ENCODE data around the gene PRDM12.

Gene PRDM12

DNA sequence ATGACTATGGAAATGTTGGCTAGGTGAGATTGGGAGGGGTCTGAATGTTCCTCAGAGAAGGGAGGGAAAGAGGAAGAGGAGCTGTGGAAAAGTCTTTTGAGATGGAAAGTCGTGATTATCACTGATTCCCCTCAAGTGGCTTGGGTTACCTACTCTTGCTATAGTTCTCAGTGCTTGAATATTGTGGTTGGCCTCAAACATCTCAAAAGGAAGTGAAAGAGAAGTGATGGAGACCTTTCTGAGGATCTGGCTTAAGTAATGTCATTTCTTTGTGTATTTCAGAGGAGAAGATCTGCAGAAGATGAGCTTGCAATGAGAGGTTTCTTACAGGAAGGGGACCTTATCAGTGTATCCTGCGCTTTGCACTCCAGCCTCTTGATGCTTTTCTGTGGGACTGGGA, 34.7 kb downstream of the PRDM12 start:
- TF ChIP-seq CTCF (IDR thresholded peaks at IDR 0.05) = no peak
- no peak overlapping the region for H3K4me3 Mint-ChIP-seq
- no peaks in the 10 kb centered on the region for H3K27me3 Mint-ChIP-seq (ENCODE audit: low read depth, poor library complexity)
- H3K9me3 Mint-ChIP-seq = no peaks in the 10 kb centered on the region
- H3K27ac Mint-ChIP-seq = no peak overlapping the region
- H3K4me1 Mint-ChIP-seq = peaks cover 43% of the 10 kb centered on the region
- no peak for DNase-seq
- peaks cover 72% of the 10 kb centered on the region for H3K36me3 Mint-ChIP-seq (ENCODE audit: low read depth)

- H3K27ac Mint-ChIP-seq = no peak overlapping the region
- TF ChIP-seq CTCF (IDR thresholded peaks at IDR 0.05) = peak; percentile 98
- H3K9me3 Mint-ChIP-seq = no peaks in the 10 kb centered on the region
- H3K27me3 Mint-ChIP-seq (ENCODE audit: low read depth, poor library complexity) = no peaks in the 10 kb centered on the region
- H3K4me3 Mint-ChIP-seq = no peak overlapping the region
- H3K4me1 Mint-ChIP-seq = peaks cover 23% of the 10 kb centered on the region
- DNase-seq = peak; percentile 92
- peaks cover 75% of the 10 kb centered on the region for H3K36me3 Mint-ChIP-seq (ENCODE audit: low read depth)
These were observed 36.9 kb downstream of the PRDM12 start for GRCh38 chr9:130701059-130702022.

DNA sequence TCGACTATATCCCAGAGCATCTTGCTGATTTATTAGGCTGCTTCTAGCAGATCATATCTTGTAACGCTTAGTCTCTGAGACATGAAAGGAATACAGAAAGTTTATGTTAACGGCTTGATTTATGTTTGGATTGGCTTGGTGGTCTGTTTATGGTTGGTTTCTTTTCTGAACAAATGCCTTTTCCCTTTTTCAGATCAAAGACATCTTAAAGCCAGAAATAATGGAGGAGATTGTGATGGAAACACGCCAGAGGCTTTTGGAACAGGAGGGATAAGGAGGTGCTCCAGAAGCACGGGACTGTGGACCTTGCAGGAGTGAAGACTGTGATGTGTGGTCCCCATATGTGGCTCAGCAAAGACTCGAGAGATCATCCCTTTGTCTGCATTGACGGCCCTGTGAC, 39.1 kb downstream of the PRDM12 start:
- Mint-ChIP-seq H3K27ac (no peak overlapping the region), H3K27me3 (ENCODE audit: low read depth, poor library complexity) (no peaks in the 10 kb centered on the region), H3K4me3 (no peak overlapping the region), H3K36me3 (ENCODE audit: low read depth) (peaks cover 57% of the 10 kb centered on the region), H3K4me1 (peaks cover 12% of the 10 kb centered on the region), H3K9me3 (no peaks in the 10 kb centered on the region)
- DNase-seq = no peak
- no peak for TF ChIP-seq CTCF (IDR thresholded peaks at IDR 0.05)

GRCh38 chr9:130707225-130707976, 43.0 kb downstream of the PRDM12 start:
- DNase-seq = peak; percentile 79
- no peak overlapping the region for H3K4me3 Mint-ChIP-seq
- peak overlapping the region; percentile 95 for H3K27ac Mint-ChIP-seq
- TF ChIP-seq CTCF (IDR thresholded peaks at IDR 0.05) = peak; percentile 84
- peaks cover 34% of the 10 kb centered on the region for H3K36me3 Mint-ChIP-seq (ENCODE audit: low read depth)
- peaks cover 4% of the 10 kb centered on the region for H3K4me1 Mint-ChIP-seq
- no peaks in the 10 kb centered on the region for H3K27me3 Mint-ChIP-seq (ENCODE audit: low read depth, poor library complexity)
- H3K9me3 Mint-ChIP-seq = no peaks in the 10 kb centered on the region

DNA sequence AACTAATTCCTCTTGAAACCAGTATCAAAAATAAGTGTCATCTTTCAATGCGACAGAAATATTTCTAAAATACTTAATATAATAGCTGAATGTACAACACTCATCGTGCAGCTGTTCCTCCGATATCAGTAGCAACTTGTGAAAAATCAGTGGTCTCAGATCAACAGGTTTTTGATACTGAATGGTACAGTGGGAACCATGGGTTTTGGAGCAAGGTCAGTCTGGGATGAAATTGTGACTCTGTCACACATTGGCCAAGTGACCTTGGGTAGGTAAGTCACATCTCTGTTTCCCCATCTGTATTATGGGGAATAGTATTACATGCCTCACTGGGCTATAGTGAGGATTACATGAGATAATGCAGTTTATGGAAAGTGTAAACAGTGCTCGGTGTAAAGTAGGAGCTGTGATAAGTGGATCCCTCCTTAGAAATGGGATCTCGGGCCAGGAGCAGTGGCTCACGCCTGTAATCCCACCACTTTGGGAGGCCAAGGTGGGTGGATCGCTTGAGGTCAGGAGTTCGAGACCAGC, 46.5 kb downstream of the PRDM12 start:
- Mint-ChIP-seq H3K27ac (no peak overlapping the region), H3K36me3 (ENCODE audit: low read depth) (peaks cover 6% of the 10 kb centered on the region), H3K9me3 (no peaks in the 10 kb centered on the region), H3K27me3 (ENCODE audit: low read depth, poor library complexity) (no peaks in the 10 kb centered on the region), H3K4me3 (no peak overlapping the region), H3K4me1 (peaks cover 26% of the 10 kb centered on the region)
- DNase-seq = no peak
- no peak for TF ChIP-seq CTCF (IDR thresholded peaks at IDR 0.05)
